Neural crest cell (in vitro differentiated cells): ENCODE data around the gene FLOT2. TPM values are rescaled to one million over a fixed set of nuclear protein-coding genes. Genes with fewer than 3 reads are reported as not detected.
A peak's percentile ranks its signal among the peaks of the same experiment; 100 is the strongest.
"Not testable (repeated sequence)": the region's sequence is repeated elsewhere in the genome, so short reads cannot be mapped to it uniquely, and the experiment has no call there.

Experiments used
- DNase-seq: peaks from one replicate; pipeline ENCODE4 v3.0.0; 2021; ENCODE audit warnings: low read depth, mixed read lengths, low spot score
- H3K27ac Mint-ChIP-seq: one replicate; pipeline ENCODE4 v1.8.0; 2021; ENCODE audit warnings: mild to moderate bottlenecking, mixed read lengths; ENCODE audit not compliant: unreplicated experiment
- H3K27me3 Mint-ChIP-seq: 2 replicates; pipeline ENCODE4 v1.8.0; 2021; ENCODE audit warnings: low read depth, mild to moderate bottlenecking, mixed read lengths
- H3K36me3 Mint-ChIP-seq: 2 replicates; pipeline ENCODE4 v1.8.0; 2021; ENCODE audit warnings: low read depth, mild to moderate bottlenecking, mixed read lengths
- H3K4me1 Mint-ChIP-seq: 2 replicates; pipeline ENCODE4 v1.8.0; 2021; ENCODE audit warnings: mixed read lengths
- H3K4me3 Mint-ChIP-seq: one replicate; pipeline ENCODE4 v1.8.0; 2021; ENCODE audit warnings: mild to moderate bottlenecking, mixed read lengths
- H3K9me3 Mint-ChIP-seq: 2 replicates; pipeline ENCODE4 v1.8.0; 2021; ENCODE audit warnings: mixed read lengths
- CTCF ChIP-seq: fragments of 200-600 bp; sonication (generic); conservative IDR thresholded peaks from 2 replicates; pipeline ENCODE4 v1.5.0; 2021; ENCODE audit warnings: antibody characterized with exemption, mild to moderate bottlenecking
- total RNA-seq: library from RNA; stranded (reverse); gene quantifications from 2 replicates; pipeline ENCODE4 v1.2.1, GENCODE V29; 2021

FLOT2 gene
- total RNA-seq, 1 donor from 2014 or later: 133 TPM

DNA sequence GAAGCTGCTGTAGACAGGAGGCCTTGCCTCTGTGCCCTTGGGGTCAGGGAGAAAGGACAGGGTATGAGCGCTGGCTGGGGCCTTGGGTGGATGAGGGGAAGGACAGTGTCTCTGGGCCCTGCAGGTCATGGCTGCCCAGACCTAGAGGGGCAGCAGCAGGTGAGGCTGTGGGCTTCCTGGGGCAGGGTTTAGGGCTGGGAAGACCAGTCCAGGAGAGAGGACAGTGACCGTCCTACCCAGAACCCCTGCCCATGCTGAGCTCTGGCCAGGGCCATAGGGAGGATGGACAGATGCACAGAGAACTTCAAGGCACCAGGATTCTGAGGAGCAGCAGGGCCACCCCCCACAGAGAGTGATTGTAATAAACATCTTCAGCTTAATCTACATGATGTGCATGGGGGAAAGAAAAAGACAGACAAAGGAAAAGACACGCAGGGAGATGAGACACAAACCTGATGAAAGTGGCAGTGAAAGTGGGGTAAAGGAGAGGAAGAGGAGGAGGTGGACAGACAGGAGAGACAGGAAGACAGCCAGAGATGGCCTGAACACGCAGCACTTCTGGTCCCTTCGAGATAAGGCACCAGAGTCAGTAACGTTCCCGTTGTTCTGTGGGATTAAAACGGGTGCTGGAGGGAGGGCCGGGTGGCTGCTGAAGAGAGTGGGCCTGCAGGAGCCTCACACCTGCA is 17.5 kb downstream of the FLOT2 start:
- no peaks in the 10 kb centered on the region for H3K4me1 Mint-ChIP-seq
- no peak overlapping the region for H3K4me3 Mint-ChIP-seq
- DNase-seq: no peak
- H3K36me3 Mint-ChIP-seq: peaks cover 5% of the 10 kb centered on the region
- no peaks in the 10 kb centered on the region for H3K27me3 Mint-ChIP-seq
- TF ChIP-seq CTCF: no peak
- no peaks in the 10 kb centered on the region for H3K9me3 Mint-ChIP-seq
- peak overlapping the region; percentile 4 for H3K27ac Mint-ChIP-seq

- Mint-ChIP-seq H3K9me3 (no peaks in the 10 kb centered on the region), H3K4me1 (no peaks in the 10 kb centered on the region), H3K36me3 (peaks cover 5% of the 10 kb centered on the region), H3K27me3 (no peaks in the 10 kb centered on the region), H3K4me3 (no peak overlapping the region), H3K27ac (no peak overlapping the region)
- no peak for DNase-seq
- peak; percentile 57 for TF ChIP-seq CTCF
Measured at GRCh38 chr17:28878981-28879380, 18.6 kb downstream of the FLOT2 start.

- Mint-ChIP-seq H3K4me1 (no peaks in the 10 kb centered on the region), H3K27ac (no peak overlapping the region), H3K27me3 (no peaks in the 10 kb centered on the region), H3K36me3 (peaks cover 5% of the 10 kb centered on the region), H3K4me3 (no peak overlapping the region), H3K9me3 (no peaks in the 10 kb centered on the region)
- no peak for DNase-seq
- no peak for TF ChIP-seq CTCF
Measured at GRCh38 chr17:28878158-28878910, 19.2 kb downstream of the FLOT2 start.

DNA sequence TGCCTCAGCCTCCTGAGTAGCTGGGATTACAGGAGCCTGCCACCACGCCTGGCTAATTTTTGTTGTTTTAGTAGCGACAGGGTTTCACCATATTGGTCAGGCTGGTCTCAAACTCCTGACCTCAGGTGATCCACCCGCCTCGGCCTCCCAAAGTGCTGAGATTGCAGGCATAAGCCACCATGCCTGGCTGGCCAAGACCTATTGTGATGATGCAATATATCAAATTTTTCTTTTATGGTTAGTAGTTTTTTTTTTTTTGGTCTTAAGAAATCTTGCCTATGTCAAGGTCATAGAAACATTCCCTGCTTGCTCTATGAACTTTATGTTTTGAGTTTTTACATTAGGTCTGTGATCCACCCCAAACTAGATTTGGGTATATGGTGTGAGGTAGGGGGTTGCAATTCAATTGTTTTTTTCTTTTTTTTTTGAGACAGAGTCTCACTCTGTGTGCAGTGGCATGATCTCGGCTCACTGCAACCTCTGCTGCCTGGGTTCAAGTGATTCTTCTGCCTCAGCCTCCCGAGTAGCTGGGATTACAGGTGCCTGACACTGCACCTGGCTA is 20.3 kb downstream of the FLOT2 start:
- not testable (repeated sequence) for H3K4me3 Mint-ChIP-seq, DNase-seq, H3K27ac Mint-ChIP-seq, H3K4me1 Mint-ChIP-seq, H3K27me3 Mint-ChIP-seq, H3K36me3 Mint-ChIP-seq, H3K9me3 Mint-ChIP-seq

DNA sequence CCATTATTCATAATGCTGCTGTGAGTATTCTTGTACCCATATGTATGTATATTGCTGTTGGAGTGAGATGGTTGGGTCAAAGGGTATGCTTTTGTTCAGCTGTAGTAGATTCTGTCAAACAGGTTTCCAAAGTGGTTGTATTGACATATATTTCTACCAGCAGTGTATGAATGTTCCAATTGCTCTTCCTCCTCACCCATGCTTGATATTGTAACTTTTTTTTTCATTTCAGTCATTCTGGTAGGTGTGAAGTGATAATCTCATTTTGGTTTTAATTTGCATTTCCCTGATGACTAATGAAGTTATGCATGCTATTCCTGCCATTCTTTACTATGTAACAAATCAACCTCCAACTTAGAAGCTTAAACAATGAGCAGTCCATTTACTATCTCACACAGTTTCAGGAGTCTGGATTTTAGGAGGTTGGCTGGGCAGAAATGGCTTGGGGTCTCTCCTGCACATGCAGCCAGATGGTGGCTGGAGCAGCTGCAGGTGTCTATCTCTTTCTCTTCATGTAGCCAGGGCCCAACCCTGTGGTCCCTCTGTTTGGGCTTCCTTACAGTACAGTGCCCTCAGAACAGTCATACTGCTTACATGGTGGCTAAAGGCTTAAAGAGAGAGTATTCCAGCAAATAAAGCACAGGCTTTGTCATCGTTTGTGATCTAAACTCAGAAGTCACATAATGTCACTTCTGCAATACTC is 21.5 kb downstream of the FLOT2 start:
- H3K4me3 Mint-ChIP-seq: no peak overlapping the region
- H3K27me3 Mint-ChIP-seq: no peaks in the 10 kb centered on the region
- H3K36me3 Mint-ChIP-seq: peaks cover 5% of the 10 kb centered on the region
- no peak for TF ChIP-seq CTCF
- DNase-seq: no peak
- no peaks in the 10 kb centered on the region for H3K9me3 Mint-ChIP-seq
- no peaks in the 10 kb centered on the region for H3K4me1 Mint-ChIP-seq
- no peak overlapping the region for H3K27ac Mint-ChIP-seq
